Osteocyte (in vitro differentiated cells): ENCODE results near the gene MYO15A. TPM values are rescaled to one million over a fixed set of nuclear protein-coding genes. Genes with fewer than 3 reads are reported as not detected.
"Not testable (repeated sequence)": the region's sequence is repeated elsewhere in the genome, so short reads cannot be mapped to it uniquely, and the experiment has no call there.

Experiments used
- DNase-seq: peaks from one replicate; pipeline ENCODE4 v3.0.0; 2021; ENCODE audit warnings: mixed read lengths; ENCODE audit not compliant: unreplicated experiment; ENCODE audit errors: extremely low spot score
- H3K27ac Mint-ChIP-seq: one replicate; pipeline ENCODE4 v1.8.0; 2021; ENCODE audit warnings: mild to moderate bottlenecking, mixed read lengths; ENCODE audit not compliant: unreplicated experiment
- H3K27me3 Mint-ChIP-seq: one replicate; pipeline ENCODE4 v1.8.0; 2021; ENCODE audit warnings: mixed read lengths; ENCODE audit not compliant: unreplicated experiment
- H3K36me3 Mint-ChIP-seq: one replicate; pipeline ENCODE4 v1.8.0; 2021; ENCODE audit warnings: mixed read lengths; ENCODE audit not compliant: unreplicated experiment
- H3K4me1 Mint-ChIP-seq: one replicate; pipeline ENCODE4 v1.8.0; 2021; ENCODE audit warnings: mixed read lengths; ENCODE audit not compliant: unreplicated experiment
- H3K4me3 Mint-ChIP-seq: one replicate; pipeline ENCODE4 v1.8.0; 2021; ENCODE audit warnings: mild to moderate bottlenecking, moderate library complexity, mixed read lengths; ENCODE audit not compliant: unreplicated experiment
- H3K9me3 Mint-ChIP-seq: one replicate; pipeline ENCODE4 v1.8.0; 2021; ENCODE audit warnings: mixed read lengths; ENCODE audit not compliant: unreplicated experiment
- CTCF ChIP-seq: fragments of 200-600 bp; sonication (generic); IDR thresholded peaks from 2 replicates; pipeline ENCODE4 v1.5.0; 2021; ENCODE audit warnings: antibody characterized with exemption, mild to moderate bottlenecking, moderate library complexity
- total RNA-seq: library from RNA; stranded (reverse); gene quantifications from 2 replicates; pipeline ENCODE4 v1.2.1, GENCODE V29; 2021

The MYO15A gene
- total RNA-seq, 1 donor from 2014 or later, result 0.21 TPM

GRCh38 chr17:18203308-18203707 is 94.8 kb downstream of the MYO15A start:
- Mint-ChIP-seq H3K9me3 (no peaks in the 10 kb centered on the region), H3K27ac (no peak overlapping the region), H3K36me3 (peaks cover 22% of the 10 kb centered on the region), H3K27me3 (no peaks in the 10 kb centered on the region), H3K4me3 (no peak overlapping the region), H3K4me1 (no peaks in the 10 kb centered on the region)
- TF ChIP-seq CTCF, result no peak
- no peak for DNase-seq

DNA sequence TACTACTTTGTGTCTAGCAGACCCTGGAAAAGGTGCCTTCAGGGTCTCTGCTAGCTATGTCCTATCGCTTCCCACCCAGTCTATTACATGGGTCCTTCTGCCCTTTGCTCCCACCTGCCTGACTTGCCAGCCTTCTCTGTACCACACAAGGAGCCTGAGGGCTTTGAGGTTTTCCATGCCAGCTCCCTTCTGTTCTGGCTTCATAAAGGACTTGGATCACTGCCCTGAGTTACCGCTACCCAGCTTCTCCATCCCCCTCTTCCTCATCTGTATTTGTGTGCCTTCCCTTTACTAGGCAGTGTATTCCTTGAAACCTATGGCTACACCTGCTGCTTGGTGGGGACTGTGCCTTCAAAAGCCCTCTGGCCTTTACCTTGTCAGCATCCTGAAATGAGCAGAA is 97.3 kb downstream of the MYO15A start:
- no peak for DNase-seq
- no peak for TF ChIP-seq CTCF
- Mint-ChIP-seq H3K4me3 (no peak overlapping the region), H3K4me1 (no peaks in the 10 kb centered on the region), H3K9me3 (no peaks in the 10 kb centered on the region), H3K36me3 (peaks cover 29% of the 10 kb centered on the region), H3K27me3 (no peaks in the 10 kb centered on the region), H3K27ac (no peak overlapping the region)

DNA sequence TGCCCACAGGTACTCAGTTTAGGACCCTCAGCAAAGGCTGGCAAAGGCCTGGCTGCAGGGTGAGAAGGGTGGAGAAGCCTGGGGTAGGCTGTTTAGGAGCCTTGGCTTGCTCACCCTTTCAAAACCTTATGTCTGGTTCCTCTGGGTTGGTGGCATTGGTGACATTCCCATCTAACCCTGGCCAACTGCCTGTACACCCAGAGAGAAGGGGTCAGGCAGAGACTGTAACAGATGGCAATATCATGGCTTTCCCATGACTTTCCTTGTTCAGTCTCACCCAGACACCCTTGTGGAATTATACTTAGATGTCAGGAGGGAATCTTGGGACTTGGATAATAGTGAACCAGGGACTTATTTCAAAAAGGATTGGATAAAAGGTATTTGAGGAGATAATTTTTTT is 98.4 kb downstream of the MYO15A start:
- Mint-ChIP-seq H3K9me3 (no peaks in the 10 kb centered on the region), H3K4me3 (no peak overlapping the region)
- no peak for TF ChIP-seq CTCF

GRCh38 chr17:18208092-18208491 is 99.5 kb downstream of the MYO15A start:
- H3K36me3 Mint-ChIP-seq, result peaks cover 26% of the 10 kb centered on the region
- no peak for DNase-seq
- H3K4me3 Mint-ChIP-seq, result no peak overlapping the region
- no peaks in the 10 kb centered on the region for H3K27me3 Mint-ChIP-seq
- TF ChIP-seq CTCF, result no peak
- no peaks in the 10 kb centered on the region for H3K4me1 Mint-ChIP-seq
- no peak overlapping the region for H3K27ac Mint-ChIP-seq
- no peaks in the 10 kb centered on the region for H3K9me3 Mint-ChIP-seq

More for the DNA sequence above, 98.4 kb downstream of the MYO15A start:
- H3K27me3 Mint-ChIP-seq, result no peaks in the 10 kb centered on the region
- no peaks in the 10 kb centered on the region for H3K4me1 Mint-ChIP-seq
- no peak for DNase-seq
- H3K27ac Mint-ChIP-seq, result no peak overlapping the region
- H3K36me3 Mint-ChIP-seq, result peaks cover 26% of the 10 kb centered on the region

DNA sequence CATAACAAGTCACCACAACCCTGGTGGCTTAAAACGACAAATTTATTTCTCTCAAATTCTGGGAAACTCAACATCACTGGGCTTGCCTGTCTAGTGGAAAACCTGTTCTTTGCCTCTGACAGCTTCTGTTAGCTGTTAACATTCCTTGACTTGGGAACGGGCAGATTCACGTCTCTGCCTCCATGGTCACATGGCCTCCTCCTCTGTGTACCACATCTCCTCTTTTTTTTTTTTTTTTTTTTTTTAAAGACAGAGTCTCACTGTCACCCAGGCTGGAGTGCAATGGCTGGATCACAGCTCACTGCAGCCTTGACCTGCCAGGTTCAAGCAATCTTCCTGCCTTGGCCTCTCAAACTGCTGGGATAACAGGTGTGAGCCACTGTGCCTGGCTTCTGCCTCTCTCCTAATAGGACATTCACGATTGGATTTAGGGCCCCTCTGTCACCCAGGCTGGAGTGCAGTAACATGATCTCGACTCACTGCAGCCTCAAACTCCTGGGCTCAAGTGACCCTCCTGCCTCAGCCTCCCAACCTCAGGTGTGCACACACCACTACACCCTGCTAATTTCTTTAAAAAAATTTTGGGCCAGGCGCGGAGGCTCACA is 105.2 kb downstream of the MYO15A start:
- no peak overlapping the region for H3K4me3 Mint-ChIP-seq
- H3K27me3 Mint-ChIP-seq, result no peaks in the 10 kb centered on the region
- peaks cover 10% of the 10 kb centered on the region for H3K36me3 Mint-ChIP-seq
- H3K4me1 Mint-ChIP-seq, result peaks cover 4% of the 10 kb centered on the region
- DNase-seq, result no peak
- H3K9me3 Mint-ChIP-seq, result no peaks in the 10 kb centered on the region
- TF ChIP-seq CTCF, result no peak
- H3K27ac Mint-ChIP-seq, result no peak overlapping the region

DNA sequence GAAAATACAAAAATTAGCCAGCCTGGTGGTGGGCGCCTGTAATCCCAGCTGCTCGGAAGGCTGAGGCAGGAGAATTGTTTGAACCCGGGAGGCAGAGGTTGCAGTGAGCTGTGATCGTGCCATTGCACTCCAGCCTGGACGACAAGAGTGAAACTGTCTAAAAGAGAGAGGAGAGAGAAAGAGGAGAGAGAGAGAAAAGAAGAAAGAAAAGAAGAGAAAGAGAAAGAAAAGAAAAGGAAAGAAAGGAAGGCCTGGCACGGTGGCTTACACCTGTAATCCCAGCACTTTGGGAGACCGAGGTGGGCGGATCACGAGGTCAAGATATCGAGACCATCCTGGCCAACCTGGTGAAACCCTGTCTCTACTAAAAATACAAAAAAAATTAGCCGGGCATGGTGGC is 108.3 kb downstream of the MYO15A start:
- H3K36me3 Mint-ChIP-seq, H3K9me3 Mint-ChIP-seq, DNase-seq, H3K4me3 Mint-ChIP-seq, H3K27me3 Mint-ChIP-seq, H3K27ac Mint-ChIP-seq: not testable (repeated sequence)
- H3K4me1 Mint-ChIP-seq, result peaks cover 10% of the 10 kb centered on the region
